ENCODE data around the gene ARF3. TPM values are rescaled to one million over a fixed set of nuclear protein-coding genes. Genes with fewer than 3 reads are reported as not detected.
A peak's percentile ranks its signal among the peaks of the same experiment; 100 is the strongest.

ARF3 gene
- total and polyA plus RNA-seq, 8 donors, result 29.5 to 96.0 (median 52.4) TPM

GRCh38 chr12:48961801-48962200 is 4.5 kb upstream of the ARF3 start:
- Histone ChIP-seq H3K9me3 (no peaks in the 10 kb centered on the region), H3K27ac (no peak overlapping the region), H3K4me1 (peaks cover 0 to 7% (median 0%) of the 10 kb centered on the region in 3 donors), H3K36me3 (no peaks in the 10 kb centered on the region), H3K27me3 (no peaks in the 10 kb centered on the region), H3K4me3 (no peak overlapping the region)
- ATAC-seq, result no peak
- intact Hi-C loops (cut with DNase I), result no loop called here
- DNase-seq, result no peak
- TF ChIP-seq CTCF (IDR thresholded peaks at IDR 0.05), result no peak
- FAIRE-seq, result no peak

- Histone ChIP-seq H3K27ac (no peak overlapping the region), H3K27me3 (no peaks in the 10 kb centered on the region), H3K4me1 (peaks cover 0 to 7% (median 0%) of the 10 kb centered on the region in 3 donors), H3K36me3 (no peaks in the 10 kb centered on the region), H3K9me3 (no peaks in the 10 kb centered on the region), H3K4me3 (no peak overlapping the region)
- DNase-seq (peak in 1 of 6 donors; percentile 20), ATAC-seq (no peak), FAIRE-seq (no peak)
- intact Hi-C loops (cut with DNase I), result no loop called here
- WGBS, 2 donors, result 45 to 53% methylated on average over 4 of the region's 4 CpGs
- no peak for TF ChIP-seq CTCF (IDR thresholded peaks at IDR 0.05)
Measured at GRCh38 chr12:48961331-48961730, 4.0 kb upstream of the ARF3 start.

GRCh38 chr12:48960834-48961233 is 3.5 kb upstream of the ARF3 start:
- FAIRE-seq, result no peak
- 51 to 60% methylated on average over 3 of the region's 3 CpGs for WGBS, 2 donors

GRCh38 chr12:48958049-48958388 is 732 bp upstream of the ARF3 start:
- no peaks in the 10 kb centered on the region for H3K27me3 ChIP-seq
- no peaks in the 10 kb centered on the region for H3K36me3 ChIP-seq
- intact Hi-C loops (cut with DNase I), result no loop called here
- H3K4me3 ChIP-seq, result peak overlapping the region in 3 of 4 donors; percentile 60 to 97 (median 95)
- 22 to 24% methylated on average over 2 to 3 of the region's 3 CpGs for WGBS, 2 donors
- TF ChIP-seq CTCF (IDR thresholded peaks at IDR 0.05), result no peak
- ATAC-seq, result no peak
- H3K4me1 ChIP-seq, result peaks cover 0 to 19% (median 6%) of the 10 kb centered on the region in 3 donors
- H3K9me3 ChIP-seq, result no peaks in the 10 kb centered on the region
- no peak for DNase-seq
- no peak for FAIRE-seq
- H3K27ac ChIP-seq, result no peak overlapping the region

More at GRCh38 chr12:48960834-48961233, 3.5 kb upstream of the ARF3 start:
- intact Hi-C loops (cut with DNase I), result no loop called here
- H3K4me1 ChIP-seq, result peaks cover 0 to 12% (median under 1%) of the 10 kb centered on the region in 3 donors
- no peaks in the 10 kb centered on the region for H3K9me3 ChIP-seq
- no peak overlapping the region for H3K27ac ChIP-seq
- no peak overlapping the region for H3K4me3 ChIP-seq
- H3K36me3 ChIP-seq, result no peaks in the 10 kb centered on the region
- TF ChIP-seq CTCF (IDR thresholded peaks at IDR 0.05), result no peak
- ATAC-seq, result no peak
- H3K27me3 ChIP-seq, result no peaks in the 10 kb centered on the region
- DNase-seq, result no peak

- peak overlapping the region; percentile 60 to 97 (median 94) for H3K4me3 ChIP-seq
- H3K9me3 ChIP-seq, result no peaks in the 10 kb centered on the region
- H3K27me3 ChIP-seq, result no peaks in the 10 kb centered on the region
- intact Hi-C loops (cut with DNase I), result no loop called here
- H3K4me1 ChIP-seq, result peaks cover 0 to 19% (median 6%) of the 10 kb centered on the region in 3 donors
- DNase-seq (peak in 5 of 6 donors; percentile 53 to 78 (median 63)), FAIRE-seq (no peak), ATAC-seq (peak; percentile 34 to 83 (median 75))
- no peaks in the 10 kb centered on the region for H3K36me3 ChIP-seq
- no peak for TF ChIP-seq CTCF (IDR thresholded peaks at IDR 0.05)
- WGBS, 2 donors, result 2% methylated on average over 26 to 29 of the region's 29 CpGs
- H3K27ac ChIP-seq, result peak overlapping the region; percentile 35 to 66 (median 50)
Measured at GRCh38 chr12:48956279-48957140, 777 bp downstream of the ARF3 start.
